ENCODE results near the gene ARHGEF28. TPM values are rescaled to one million over a fixed set of nuclear protein-coding genes. Genes with fewer than 3 reads are reported as not detected.

Gene ARHGEF28
- total RNA-seq, 4 donors from 2014 or later = 9.8 to 18.7 (median 18.6) TPM

- Histone ChIP-seq H3K27ac (no peak overlapping the region), H3K4me3 (no peak overlapping the region), H3K36me3 (no peaks in the 10 kb centered on the region), H3K4me1 (no peaks in the 10 kb centered on the region), H3K9me3 (no peaks in the 10 kb centered on the region), H3K27me3 (no peaks in the 10 kb centered on the region)
- in situ Hi-C loops (cut with MboI; ENCODE audit: low pct_ligation_motif_present in 1 of 4, low pct_unique_long_range_greater_than_20kb in 1 of 4, low sequenced_read_pairs in 3 of 4) = no loop called here
- intact Hi-C loops (cut with DNase I; ENCODE audit: low total_unique reads) = no loop called here
- TF ChIP-seq POLR2A (IDR thresholded peaks at IDR 0.05) (no peak), EP300 (IDR thresholded peaks at IDR 0.05; ENCODE audit: low read depth) (no peak), POLR2AphosphoS5 (IDR thresholded peaks at IDR 0.05) (no peak), CTCF (IDR thresholded peaks at IDR 0.05) (no peak)
- no peak for DNase-seq
- 71 to 79% methylated on average over 1 of the region's 1 CpG for WGBS, 2 donors (ENCODE audit: low coverage in 1 of 2)
Observed at GRCh38 chr5:73960426-73960825, 334.4 kb downstream of the ARHGEF28 start.

- H3K4me3 ChIP-seq = no peak overlapping the region
- in situ Hi-C loops (cut with MboI; ENCODE audit: low pct_ligation_motif_present in 1 of 4, low pct_unique_long_range_greater_than_20kb in 1 of 4, low sequenced_read_pairs in 3 of 4) = no loop called here
- H3K27me3 ChIP-seq = no peaks in the 10 kb centered on the region
- DNase-seq = no peak
- 71 to 82% methylated on average over 6 to 8 of the region's 8 CpGs for WGBS, 2 donors (ENCODE audit: low coverage in 1 of 2)
- H3K36me3 ChIP-seq = no peaks in the 10 kb centered on the region
- intact Hi-C loops (cut with DNase I; ENCODE audit: low total_unique reads) = no loop called here
- no peaks in the 10 kb centered on the region for H3K4me1 ChIP-seq
- H3K27ac ChIP-seq = no peak overlapping the region
- H3K9me3 ChIP-seq = no peaks in the 10 kb centered on the region
- TF ChIP-seq POLR2A (IDR thresholded peaks at IDR 0.05) (no peak), EP300 (IDR thresholded peaks at IDR 0.05; ENCODE audit: low read depth) (no peak), CTCF (IDR thresholded peaks at IDR 0.05) (no peak), POLR2AphosphoS5 (IDR thresholded peaks at IDR 0.05) (no peak)
Observed at GRCh38 chr5:73962801-73963425, 336.9 kb downstream of the ARHGEF28 start.

GRCh38 chr5:73964352-73964865 lies 338.4 kb downstream of the ARHGEF28 start:
- WGBS, 2 donors (ENCODE audit: low coverage in 1 of 2) = 78 to 100% methylated on average over 2 to 3 of the region's 3 CpGs
- intact Hi-C loops (cut with DNase I; ENCODE audit: low total_unique reads) = no loop called here
- TF ChIP-seq EP300 (IDR thresholded peaks at IDR 0.05; ENCODE audit: low read depth) (no peak), POLR2A (IDR thresholded peaks at IDR 0.05) (no peak), POLR2AphosphoS5 (IDR thresholded peaks at IDR 0.05) (no peak)

GRCh38 chr5:73966451-73966850 lies 340.5 kb downstream of the ARHGEF28 start:
- Histone ChIP-seq H3K27me3 (no peaks in the 10 kb centered on the region), H3K4me1 (no peaks in the 10 kb centered on the region), H3K36me3 (no peaks in the 10 kb centered on the region), H3K4me3 (no peak overlapping the region), H3K9me3 (no peaks in the 10 kb centered on the region), H3K27ac (no peak overlapping the region)
- DNase-seq = no peak
- in situ Hi-C loops (cut with MboI; ENCODE audit: low pct_ligation_motif_present in 1 of 4, low pct_unique_long_range_greater_than_20kb in 1 of 4, low sequenced_read_pairs in 3 of 4) (no loop called here), intact Hi-C loops (cut with DNase I; ENCODE audit: low total_unique reads) (no loop called here)
- WGBS, 2 donors (ENCODE audit: low coverage in 1 of 2) = 93 to 94% methylated on average over 3 of the region's 3 CpGs
- TF ChIP-seq POLR2A (IDR thresholded peaks at IDR 0.05) (no peak), EP300 (IDR thresholded peaks at IDR 0.05; ENCODE audit: low read depth) (no peak), CTCF (IDR thresholded peaks at IDR 0.05) (no peak), POLR2AphosphoS5 (IDR thresholded peaks at IDR 0.05) (no peak)

More at GRCh38 chr5:73964352-73964865, 338.4 kb downstream of the ARHGEF28 start:
- H3K4me1 ChIP-seq = no peaks in the 10 kb centered on the region
- DNase-seq = no peak
- in situ Hi-C loops (cut with MboI; ENCODE audit: low pct_ligation_motif_present in 1 of 4, low pct_unique_long_range_greater_than_20kb in 1 of 4, low sequenced_read_pairs in 3 of 4) = no loop called here
- H3K27ac ChIP-seq = no peak overlapping the region
- no peaks in the 10 kb centered on the region for H3K27me3 ChIP-seq
- H3K4me3 ChIP-seq = no peak overlapping the region
- no peaks in the 10 kb centered on the region for H3K36me3 ChIP-seq
- no peaks in the 10 kb centered on the region for H3K9me3 ChIP-seq
